CD4-positive, alpha-beta T cell treated with Interleukin-21 for 1 hour (primary cell): ENCODE measurements around the gene ZNF33A.
A peak's percentile ranks its signal among the peaks of the same experiment; 100 is the strongest.
"Not testable (repeated sequence)": the region's sequence is repeated elsewhere in the genome, so short reads cannot be mapped to it uniquely, and the experiment has no call there.

Source experiments
- DNase-seq: peaks from one replicate; pipeline ENCODE4 v3.0.0-alpha.2; 2020

The ZNF33A gene

GRCh38 chr10:38010119-38010903, at the start of gene ZNF33A:
ZNF33A (plus strand) TSS chr10:38010675; CDS start chr10:38012342, 1,667 bp downstream.
- DNase-seq = peak; percentile 94

GRCh38 chr10:37965006-37965405, 45.5 kb upstream of the ZNF33A start:
- no peak for DNase-seq

- DNase-seq = no peak
These were observed 38.1 kb upstream of the ZNF33A start for GRCh38 chr10:37972396-37972795.

GRCh38 chr10:37975401-37975991, 35.0 kb upstream of the ZNF33A start:
- peak; percentile 32 for DNase-seq

- peak; percentile 99 for DNase-seq
These were observed 34.2 kb upstream of the ZNF33A start, which contains the start of gene ZNF25 for GRCh38 chr10:37976091-37976879. ZNF25 (minus strand) TSS chr10:37976647; CDS start chr10:37971722, 4,925 bp downstream.

GRCh38 chr10:37976880-37977203, 33.6 kb upstream of the ZNF33A start:
- DNase-seq = no peak

DNA sequence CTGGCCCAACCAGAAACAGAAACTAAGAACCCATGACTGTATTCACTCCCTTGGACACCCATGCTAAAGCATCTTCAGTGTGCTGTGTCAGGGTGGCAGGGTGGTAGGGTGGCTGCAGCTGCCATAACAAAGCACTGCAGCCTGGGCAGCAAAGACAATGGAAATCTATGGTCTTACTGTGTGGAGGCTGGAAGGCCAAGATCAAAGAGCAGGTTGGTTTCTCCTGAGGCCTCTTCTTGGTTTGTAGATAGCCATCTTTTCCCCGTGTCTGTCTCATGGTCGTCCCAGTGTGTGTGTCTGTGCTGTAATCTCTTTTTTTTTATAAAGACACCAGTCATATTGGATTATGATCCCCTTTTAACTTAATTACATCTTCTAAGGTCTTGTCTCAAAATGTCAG, 18.8 kb upstream of the ZNF33A start:
- no peak for DNase-seq

- DNase-seq = no peak
These were observed 18.4 kb upstream of the ZNF33A start for GRCh38 chr10:37992083-37992482.

- DNase-seq = not testable (repeated sequence)
These were observed 11.6 kb upstream of the ZNF33A start for GRCh38 chr10:37998920-37999319.

DNA sequence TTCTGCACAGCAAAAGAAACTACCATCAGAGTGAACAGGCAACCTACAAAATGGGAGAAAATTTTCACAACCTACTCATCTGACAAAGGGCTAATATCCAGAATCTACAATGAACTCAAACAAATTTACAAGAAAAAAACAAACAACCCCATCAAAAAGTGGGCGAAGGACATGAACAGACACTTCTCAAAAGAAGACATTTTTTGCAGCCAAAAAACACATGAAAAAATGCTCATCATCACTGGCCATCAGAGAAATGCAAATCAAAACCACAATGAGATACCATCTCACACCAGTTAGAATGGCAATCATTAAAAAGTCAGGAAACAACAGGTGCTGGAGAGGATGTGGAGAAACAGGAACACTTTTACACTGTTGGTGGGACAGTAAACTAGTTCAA, 10.0 kb upstream of the ZNF33A start:
- not testable (repeated sequence) for DNase-seq

- no peak for DNase-seq
These were observed 7.4 kb upstream of the ZNF33A start for GRCh38 chr10:38003026-38003425.

GRCh38 chr10:38003588-38003987, 6.9 kb upstream of the ZNF33A start:
- no peak for DNase-seq

- DNase-seq = no peak
These were observed 2.9 kb upstream of the ZNF33A start for GRCh38 chr10:38007551-38007950.

- DNase-seq = no peak
These were observed 2.5 kb upstream of the ZNF33A start for GRCh38 chr10:38007991-38008390.

DNA sequence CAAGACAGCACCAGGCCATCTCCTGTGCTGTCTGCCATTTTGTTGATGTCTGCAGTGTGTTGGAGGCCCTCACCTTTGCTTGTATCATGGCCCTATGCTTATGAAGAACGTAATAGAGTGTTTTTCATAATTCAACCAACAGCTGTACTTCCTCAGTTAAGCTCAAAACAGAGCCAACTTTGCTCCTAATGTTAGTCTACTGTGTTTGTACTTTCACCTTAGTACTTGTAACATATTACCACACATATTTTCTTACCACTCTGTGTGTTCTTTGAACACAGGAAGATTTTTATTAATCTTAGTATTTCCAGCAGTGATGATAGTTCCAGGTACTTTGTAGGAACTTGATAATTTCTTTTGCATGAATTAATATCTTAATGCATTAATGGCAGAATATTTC, 5.9 kb downstream of the ZNF33A start:
- DNase-seq = no peak

GRCh38 chr10:38019124-38019523, 8.6 kb downstream of the ZNF33A start:
- DNase-seq = not testable (repeated sequence)

GRCh38 chr10:38025283-38025682, 14.8 kb downstream of the ZNF33A start:
- no peak for DNase-seq

GRCh38 chr10:38027986-38028385, 17.5 kb downstream of the ZNF33A start:
- DNase-seq = no peak

GRCh38 chr10:38032886-38033285, 22.4 kb downstream of the ZNF33A start:
- no peak for DNase-seq

DNA sequence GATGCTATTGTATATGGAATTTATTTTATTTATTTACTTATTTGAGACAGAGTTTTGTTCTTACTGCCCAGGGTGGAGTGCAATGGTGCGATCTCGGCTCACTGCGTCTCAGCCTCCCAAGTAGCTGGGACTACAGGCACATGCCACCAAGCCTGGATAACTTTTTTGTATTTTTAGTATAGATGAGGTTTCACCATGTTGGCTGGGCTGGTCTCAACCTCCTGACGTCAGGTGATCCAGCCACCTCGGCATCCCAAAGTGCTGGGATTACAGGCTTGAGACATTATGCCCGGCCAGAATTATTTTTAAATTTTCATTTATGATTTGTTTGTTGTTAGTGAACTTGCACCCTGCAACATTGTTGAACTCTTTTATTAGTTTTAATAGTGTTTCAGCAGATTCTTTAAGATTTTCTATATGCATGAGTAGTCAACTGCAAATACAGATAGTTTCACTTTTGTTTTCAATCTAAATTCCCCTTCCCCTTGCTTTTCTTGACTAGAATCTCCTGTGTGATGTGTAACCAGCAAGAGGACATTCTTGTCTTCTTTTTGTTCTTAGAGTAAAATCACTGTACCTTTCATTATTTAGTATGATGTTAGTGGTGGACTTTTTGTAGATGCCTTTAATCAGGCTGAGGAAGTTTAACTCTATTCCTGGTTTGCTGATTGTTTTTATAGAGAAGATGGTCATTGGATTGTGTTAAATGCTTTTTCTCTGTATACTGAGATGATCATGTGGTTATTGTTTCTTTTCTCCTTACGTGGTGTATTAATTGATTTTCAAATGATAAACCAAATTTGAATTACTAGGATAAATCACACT, 27.8 kb downstream of the ZNF33A start:
- DNase-seq = peak; percentile 50

DNA sequence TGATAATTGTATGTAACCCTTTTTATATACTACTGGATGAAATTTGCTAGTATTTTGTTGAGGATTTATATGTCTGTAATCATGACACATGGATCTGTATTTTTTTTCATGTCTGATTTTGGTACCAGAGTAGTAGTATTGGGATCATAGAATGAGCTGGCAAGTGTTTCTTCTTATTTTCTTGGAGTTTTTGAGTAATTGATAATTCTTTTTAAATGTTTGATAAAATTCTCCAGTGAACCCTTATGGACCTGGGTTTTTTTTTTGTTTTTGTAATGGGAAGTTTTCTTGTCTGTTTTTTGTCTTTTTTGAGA, 28.4 kb downstream of the ZNF33A start:
- DNase-seq = no peak

- DNase-seq = peak; percentile 13
These were observed 33.0 kb downstream of the ZNF33A start for GRCh38 chr10:38043516-38043915.

DNA sequence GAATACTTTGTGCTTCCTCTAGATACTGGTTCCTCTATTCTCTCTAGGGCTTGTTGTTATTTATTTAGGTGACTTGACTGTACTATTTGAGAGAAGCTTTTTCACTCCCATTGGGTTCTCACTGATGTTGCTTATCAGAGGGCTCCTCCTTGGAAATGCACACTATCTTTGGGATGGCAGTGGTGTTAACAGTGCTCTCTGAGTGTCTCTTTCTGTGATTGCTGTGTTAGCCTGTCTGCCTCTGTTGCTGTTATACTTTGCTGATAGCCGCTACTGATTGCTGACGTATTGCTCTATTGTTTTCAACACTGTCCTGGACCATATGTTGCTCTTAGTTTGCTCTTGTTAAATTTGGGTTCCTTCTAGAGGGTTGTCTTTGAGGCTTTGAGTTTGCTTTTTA, 34.7 kb downstream of the ZNF33A start:
- no peak for DNase-seq
